Activated CD4-positive, alpha-beta T cell treated with anti-CD3 and anti-CD28 coated beads for 1 hour (primary cell): ENCODE data around the gene NOXA1.

ENCODE experiments used
- DNase-seq: peaks from one replicate; pipeline ENCODE4 v3.0.0-alpha.2; 2020

The NOXA1 gene

DNA sequence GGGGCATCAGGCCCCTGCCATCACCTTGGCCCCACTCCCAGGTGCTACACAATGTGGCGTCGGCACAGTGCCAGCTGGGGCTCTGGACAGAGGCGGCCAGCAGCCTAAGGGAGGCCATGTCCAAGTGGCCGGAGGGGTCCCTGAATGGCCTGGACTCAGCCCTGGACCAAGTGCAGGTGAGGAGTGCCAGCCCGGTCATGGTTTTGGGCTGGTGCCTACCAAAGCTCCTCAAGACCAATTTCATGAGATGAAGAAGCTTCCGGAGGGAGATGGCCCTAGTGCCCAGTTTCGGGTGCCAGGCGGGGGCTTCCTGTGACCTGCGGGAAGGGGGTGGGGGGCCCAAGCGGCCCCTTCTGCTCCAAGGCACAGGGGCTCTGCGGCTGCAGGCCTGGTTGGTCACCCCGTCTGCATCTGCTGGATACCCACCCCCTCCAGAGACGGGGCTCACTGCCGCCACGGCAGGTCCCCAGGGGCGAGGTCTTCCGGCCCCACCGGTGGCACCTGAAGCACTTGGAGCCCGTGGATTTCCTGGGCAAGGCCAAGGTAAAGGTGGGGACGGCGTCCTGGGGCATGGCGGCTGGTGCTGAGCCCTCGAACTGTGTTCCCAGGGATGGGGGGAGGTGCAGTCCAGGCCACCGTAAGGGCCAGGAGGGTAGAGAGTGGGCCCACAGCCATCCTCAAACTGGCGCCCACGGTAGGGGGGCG is 5.8 kb downstream of the NOXA1 start:
- DNase-seq, result no peak

DNA sequence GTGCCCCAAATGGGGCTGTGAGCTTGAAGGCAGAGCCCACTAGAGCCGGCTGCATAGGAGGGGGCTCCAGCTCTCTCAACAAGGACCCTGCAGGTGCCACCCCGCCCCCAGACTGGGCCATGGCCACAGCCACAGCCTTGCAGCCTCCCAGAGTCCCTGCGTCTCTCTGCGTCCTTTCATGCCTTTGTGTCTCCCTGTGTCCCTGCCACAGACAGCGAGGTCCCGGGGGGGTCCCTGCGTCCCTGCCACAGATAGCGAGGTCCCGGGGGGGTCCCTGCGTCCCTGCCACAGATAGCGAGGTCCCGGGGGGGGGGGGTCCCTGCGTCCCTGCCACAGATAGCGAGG is 6.3 kb downstream of the NOXA1 start:
- DNase-seq, result no peak

DNA sequence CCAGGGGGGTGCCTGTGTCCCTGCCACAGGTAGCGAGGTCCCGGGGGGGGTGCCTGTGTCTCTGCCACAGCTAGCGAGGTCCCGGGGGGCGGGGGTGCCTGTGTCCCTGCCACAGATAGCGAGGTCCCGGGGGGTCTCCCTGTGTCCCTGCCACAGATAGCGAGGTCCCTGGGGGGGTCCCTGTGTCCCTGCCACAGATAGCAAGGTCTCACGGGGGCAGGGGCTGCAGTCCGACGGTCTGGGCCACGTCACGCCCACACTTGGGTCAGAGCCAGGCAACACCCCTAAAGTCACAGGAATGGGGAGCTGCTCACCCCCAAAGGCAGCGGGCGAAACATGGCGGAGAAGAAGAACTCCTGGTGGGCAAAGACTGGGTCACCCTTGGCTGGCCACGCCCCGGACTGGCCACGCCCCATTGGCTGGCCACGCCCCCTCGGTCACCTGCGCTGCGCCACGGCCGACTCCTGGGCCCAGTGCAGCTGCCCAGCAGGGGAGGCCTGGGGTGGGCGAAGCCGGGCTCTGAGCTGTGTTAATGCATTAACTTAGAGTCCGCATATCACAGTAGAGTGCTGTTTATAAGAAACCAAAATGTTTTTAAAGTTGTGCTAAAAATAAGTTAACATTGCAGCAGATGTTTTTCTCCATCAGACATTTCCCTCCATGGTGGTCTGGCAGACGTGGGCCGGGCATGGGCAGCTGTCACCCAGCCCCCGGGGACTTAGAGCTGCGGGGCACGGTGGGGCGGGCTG is 7.0 kb downstream of the NOXA1 start:
- no peak for DNase-seq

- no peak for DNase-seq
These were observed 7.7 kb downstream of the NOXA1 start for GRCh38 chr9:137430723-137431415.

- DNase-seq, result no peak
These were observed 8.3 kb downstream of the NOXA1 start for GRCh38 chr9:137431416-137431931.

- no peak for DNase-seq
These were observed 9.6 kb downstream of the NOXA1 start for GRCh38 chr9:137432687-137433348.

GRCh38 chr9:137433349-137433915 is 10.2 kb downstream of the NOXA1 start:
- DNase-seq, result no peak

DNA sequence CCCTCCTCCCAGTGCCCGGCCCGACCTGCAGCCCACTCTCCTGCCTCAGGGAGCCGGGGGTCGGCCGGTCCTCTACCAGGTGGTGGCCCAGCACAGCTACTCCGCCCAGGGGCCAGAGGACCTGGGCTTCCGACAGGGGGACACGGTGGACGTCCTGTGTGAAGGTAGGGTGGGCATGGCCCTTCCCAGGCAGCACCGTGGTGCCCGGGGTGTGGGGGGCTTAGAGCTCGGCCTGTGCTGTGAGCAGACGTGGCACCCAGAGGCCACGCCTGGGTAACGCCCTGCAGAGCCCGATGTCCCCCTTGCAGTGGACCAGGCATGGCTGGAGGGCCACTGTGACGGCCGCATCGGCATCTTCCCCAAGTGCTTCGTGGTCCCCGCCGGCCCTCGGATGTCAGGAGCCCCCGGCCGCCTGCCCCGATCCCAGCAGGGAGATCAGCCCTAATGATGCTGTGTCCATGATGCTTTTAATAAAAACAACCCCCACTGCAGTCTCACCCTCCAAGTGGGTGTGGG is 10.8 kb downstream of the NOXA1 start:
- DNase-seq, result no peak

GRCh38 chr9:137434498-137435380 is 11.5 kb downstream of the NOXA1 start:
- DNase-seq, result no peak

DNA sequence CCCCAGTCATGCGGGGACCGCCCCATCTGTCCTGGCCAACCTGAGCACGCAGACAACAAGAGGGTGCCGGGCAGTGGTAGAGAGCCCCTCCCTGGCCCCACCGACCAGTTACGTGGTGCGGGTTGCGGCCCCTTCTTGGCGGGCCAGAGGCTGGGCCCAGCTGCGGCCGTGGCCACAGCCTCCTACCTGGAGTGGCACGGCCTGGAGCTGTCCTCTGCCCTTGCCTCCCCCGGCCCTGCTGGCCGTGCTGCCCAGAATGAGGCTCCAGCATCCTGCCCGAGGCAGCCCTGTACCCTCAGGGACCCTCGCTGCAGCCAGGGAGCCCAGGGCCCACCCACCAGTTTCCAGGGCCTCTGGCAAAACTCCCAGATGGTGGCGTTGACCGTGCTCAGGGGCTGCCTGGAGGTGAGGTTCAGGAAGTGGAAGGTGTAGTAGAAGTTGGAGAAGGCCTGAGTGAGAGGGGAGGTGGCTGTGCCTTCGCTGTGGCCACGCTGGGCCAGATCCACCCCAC is 12.2 kb downstream of the NOXA1 start:
- DNase-seq, result no peak

- DNase-seq, result no peak
These were observed 13.0 kb downstream of the NOXA1 start for GRCh38 chr9:137435980-137436760.

DNA sequence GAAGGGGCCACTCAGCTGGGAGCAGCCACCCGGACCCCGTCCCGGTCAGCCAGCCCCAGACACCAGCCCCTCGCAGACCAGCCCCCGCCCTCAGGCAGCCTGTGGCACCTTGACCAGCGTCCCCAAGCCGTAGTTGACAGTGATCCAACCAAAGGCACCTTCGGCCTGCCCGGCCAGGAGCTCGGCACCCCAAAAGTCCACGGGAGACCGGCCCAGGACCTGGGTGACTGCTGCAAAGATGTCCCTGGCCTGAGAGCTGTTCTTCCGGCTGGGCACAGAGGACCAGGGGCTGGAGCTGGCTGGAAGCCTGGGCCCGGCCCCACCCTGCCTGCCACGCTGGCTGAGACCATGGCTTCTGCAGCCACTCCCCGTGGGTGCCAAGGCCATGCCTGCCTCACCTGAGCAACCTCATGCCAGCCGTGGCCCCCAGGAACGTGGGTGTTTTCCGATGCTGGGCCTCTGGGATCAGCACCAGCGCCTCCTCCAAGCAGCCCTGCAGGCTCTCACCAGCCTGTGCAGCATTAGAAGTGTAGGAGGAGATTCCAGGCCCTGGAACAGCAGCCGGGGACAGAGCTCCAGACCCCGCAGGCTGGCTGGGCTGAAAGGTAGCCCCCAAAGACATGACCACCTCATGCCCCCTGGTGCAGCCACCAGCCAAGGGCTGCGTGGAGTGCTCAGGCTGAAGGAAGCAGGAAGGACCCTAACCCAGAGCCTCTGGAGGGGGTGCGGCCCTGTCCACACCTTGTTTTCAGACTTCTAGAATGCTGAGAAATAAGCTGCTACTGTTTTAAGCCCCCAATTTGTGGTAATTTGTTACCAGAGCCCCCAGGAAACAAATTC is 13.8 kb downstream of the NOXA1 start:
- no peak for DNase-seq

GRCh38 chr9:137437691-137438590 is 14.7 kb downstream of the NOXA1 start:
- DNase-seq, result no peak

DNA sequence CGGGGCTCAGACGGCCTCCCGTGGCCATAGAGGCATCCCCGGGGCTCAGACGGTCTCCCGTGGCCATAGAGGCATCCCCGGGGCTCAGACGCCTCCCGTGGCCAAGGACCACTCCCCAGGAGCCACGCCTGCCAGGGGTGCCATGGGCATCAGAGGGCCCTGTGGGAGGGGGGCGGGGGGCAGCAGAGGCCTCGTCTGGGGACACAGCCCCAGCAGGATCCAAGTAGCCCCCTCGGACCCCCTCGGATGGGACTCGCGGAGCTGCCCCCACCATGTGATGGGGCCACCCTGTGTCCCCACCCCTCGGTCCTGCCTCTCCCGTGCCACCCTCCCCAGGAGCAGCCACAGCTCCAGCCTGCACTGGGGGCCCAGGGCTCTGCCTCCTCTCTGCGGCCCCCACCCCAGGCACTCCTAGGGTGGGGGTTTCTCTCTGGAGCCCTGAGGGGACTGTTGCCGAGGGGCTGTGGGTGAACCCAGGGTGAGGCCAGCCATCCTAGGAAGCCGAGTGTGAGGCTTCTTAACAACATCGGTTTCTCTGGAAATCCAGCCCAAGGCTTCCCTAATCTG is 15.5 kb downstream of the NOXA1 start:
- DNase-seq, result no peak

GRCh38 chr9:137439158-137439714 is 16.0 kb downstream of the NOXA1 start:
- DNase-seq, result no peak

DNA sequence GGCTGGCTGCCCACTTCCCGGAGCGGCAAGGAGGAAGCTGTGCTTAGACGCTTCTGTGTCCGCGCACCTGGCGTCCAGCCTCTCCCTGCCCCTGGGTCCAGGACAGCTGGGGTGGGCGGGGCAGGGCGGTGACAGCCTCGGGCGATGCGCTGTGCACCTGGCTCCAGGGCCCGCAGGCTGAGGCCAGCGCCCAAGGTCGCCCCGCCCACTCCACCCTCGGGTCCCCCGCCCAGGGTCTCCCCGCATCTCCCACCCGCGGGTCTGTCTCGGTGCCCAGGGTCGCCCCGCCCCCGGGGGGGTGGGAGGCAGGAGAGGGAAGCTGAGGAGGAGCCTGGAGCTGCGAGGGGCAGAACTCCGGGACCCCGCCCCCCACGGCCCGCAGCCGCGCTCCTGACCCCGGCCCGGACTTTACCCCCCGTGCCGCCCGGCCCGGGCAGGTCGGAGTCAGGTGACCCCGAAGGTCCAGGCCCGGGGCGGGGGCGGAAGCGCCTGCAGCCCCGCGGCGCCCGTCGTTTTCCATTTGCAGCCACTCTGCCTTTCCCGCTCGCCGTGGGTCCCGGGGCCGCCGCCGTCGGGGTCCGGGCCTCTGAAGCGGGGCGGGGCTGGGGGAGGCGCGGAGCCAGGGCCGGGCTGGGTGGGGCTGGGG is 18.2 kb downstream of the NOXA1 start, which contains the start of gene ENTPD8:
Gene ENTPD8 (minus strand): TSS at position 69 of the 646 bp plus-strand sequence. CDS start 3,072 bp downstream, outside the sequence.
- no peak for DNase-seq

GRCh38 chr9:137441935-137442321 is 18.7 kb downstream of the NOXA1 start:
- no peak for DNase-seq
